Subcutaneous adipose tissue (tissue), 4 donors: ENCODE data around the gene XRCC4. TPM values are rescaled to one million over a fixed set of nuclear protein-coding genes. Genes with fewer than 3 reads are reported as not detected.

Experiments
- total RNA-seq, 4 donors: library from RNA; depleted of rRNA; stranded (reverse); fragments of >200 nt; gene quantifications; one replicate each; pipeline ENCODE4 v1.1.0, GENCODE V29; 2016
- TF ChIP-seq, protein P1 (sequence below): fragments of 450-650 bp; IDR thresholded peaks from one replicate; pipeline ENCODE4 v1.5.1; 2016; ENCODE audit warnings: low read depth, mild to moderate bottlenecking, control low read depth, antibody characterized with exemption, moderate library complexity

The XRCC4 gene
- total RNA-seq, 4 donors from 2014 or later, result 6.6 to 18.1 (median 13.5) TPM

DNA sequence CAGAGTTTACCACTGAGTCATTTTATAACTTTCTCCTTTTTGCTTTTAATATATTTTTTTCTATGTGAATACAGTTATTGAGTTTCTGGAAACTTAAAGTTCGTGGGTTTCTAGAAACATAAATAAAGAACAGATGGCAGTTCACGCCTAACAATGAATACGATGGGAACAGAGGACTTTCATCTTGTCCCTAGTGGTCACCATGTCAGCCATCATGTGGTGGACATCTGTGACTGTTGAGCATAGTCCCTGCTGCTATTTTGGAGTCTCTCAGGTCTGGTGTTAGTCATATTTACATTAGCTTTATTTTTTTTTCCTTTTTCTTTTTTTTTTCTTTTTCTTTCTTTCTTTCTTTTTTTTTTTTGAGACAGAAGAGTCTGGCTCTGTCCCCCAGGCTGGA, 85.3 kb downstream of the XRCC4 start:
- TF ChIP-seq, protein P1, sequence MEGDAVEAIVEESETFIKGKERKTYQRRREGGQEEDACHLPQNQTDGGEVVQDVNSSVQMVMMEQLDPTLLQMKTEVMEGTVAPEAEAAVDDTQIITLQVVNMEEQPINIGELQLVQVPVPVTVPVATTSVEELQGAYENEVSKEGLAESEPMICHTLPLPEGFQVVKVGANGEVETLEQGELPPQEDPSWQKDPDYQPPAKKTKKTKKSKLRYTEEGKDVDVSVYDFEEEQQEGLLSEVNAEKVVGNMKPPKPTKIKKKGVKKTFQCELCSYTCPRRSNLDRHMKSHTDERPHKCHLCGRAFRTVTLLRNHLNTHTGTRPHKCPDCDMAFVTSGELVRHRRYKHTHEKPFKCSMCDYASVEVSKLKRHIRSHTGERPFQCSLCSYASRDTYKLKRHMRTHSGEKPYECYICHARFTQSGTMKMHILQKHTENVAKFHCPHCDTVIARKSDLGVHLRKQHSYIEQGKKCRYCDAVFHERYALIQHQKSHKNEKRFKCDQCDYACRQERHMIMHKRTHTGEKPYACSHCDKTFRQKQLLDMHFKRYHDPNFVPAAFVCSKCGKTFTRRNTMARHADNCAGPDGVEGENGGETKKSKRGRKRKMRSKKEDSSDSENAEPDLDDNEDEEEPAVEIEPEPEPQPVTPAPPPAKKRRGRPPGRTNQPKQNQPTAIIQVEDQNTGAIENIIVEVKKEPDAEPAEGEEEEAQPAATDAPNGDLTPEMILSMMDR, result no peak

DNA sequence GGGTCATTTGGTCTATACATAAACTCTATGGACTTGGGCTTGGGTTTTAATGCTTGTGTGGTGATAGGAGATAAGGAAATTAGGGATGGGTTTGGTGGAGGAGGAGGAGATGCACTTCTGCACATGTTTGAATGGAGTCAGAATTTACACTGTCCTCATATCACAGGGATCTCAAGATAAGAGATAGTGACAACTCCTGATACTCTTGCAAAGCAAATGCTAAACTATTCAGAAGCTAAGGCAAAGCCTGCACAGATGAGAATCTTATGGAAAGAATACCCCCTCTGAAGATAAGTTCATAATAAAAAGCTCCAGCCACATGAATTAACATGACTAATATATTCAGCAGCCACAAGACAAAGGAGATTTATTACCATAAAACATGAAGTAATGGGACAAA, 90.2 kb downstream of the XRCC4 start:
- TF ChIP-seq, protein P1, result no peak

DNA sequence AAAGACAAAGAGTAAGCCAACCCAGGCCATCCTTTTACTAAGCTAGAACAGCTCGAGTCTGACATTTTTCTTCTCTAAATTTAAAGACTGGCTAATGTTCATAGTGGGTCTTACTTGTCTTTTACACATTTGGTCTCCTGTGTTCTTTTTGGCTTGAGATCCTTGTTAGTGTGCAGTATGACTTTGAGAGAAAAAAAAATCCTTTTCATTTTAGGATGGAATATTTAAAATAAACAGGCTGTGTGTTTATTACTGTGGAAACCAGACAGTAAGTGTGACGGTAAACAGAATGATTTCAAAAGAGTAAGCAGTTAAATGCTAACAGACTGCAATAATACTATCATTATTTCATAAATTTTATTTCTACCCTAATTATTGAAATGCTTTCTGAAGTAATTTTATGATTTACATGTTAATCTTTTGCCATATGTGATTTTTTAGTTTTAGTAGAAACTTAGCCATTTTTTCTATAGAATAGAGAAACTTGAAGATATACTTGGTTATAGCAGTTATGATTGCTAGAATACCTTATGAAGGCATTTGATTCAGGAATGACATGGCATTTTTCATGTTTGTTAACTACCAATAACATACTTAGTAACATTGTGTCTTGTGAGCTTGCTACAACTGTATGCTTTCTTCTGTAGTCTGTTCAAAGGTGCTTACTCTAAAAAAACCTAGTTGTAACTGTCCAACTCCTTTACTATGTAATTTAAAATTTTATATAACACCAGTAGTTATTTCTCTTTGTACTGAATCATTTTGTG, 92.4 kb downstream of the XRCC4 start:
- TF ChIP-seq, protein P1, result no peak

DNA sequence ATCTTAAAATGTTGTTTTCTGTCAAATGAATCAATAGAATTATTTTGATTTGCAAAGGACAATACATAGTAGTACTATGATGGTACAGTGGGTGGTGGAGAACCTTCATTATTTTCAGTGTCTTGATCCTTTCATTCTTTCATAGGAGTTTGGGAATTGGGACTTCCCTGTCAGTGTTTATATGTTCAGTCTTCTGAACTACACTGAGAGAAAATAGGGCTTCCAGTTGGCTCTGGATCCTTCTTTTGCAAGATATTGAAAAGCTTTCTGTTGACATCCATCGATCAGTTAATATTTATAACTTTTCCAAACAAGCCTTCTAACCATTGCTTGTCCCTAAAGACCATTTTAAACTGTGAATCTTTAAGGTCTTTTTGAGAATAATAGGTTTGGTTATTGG, 94.7 kb downstream of the XRCC4 start:
- TF ChIP-seq, protein P1, result no peak

DNA sequence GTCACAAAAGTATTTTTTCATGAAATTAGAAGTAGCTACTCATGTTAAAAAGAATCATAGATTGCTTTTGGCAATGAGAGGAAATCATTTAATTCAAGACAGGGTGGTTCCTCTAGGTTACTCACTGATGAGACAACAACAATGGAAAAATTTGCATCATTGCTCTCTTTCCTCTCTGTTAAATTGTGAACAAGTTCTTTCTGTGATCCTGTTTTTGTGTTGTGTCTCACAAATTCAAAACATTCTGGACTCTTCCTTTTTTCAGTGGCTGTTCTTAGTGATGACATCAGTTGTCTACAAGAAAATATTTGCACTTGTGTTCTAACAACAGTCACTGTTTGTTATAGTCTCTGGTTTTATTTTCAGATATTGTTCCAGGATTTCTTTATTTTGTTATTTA, 95.3 kb downstream of the XRCC4 start:
- TF ChIP-seq, protein P1, result no peak

DNA sequence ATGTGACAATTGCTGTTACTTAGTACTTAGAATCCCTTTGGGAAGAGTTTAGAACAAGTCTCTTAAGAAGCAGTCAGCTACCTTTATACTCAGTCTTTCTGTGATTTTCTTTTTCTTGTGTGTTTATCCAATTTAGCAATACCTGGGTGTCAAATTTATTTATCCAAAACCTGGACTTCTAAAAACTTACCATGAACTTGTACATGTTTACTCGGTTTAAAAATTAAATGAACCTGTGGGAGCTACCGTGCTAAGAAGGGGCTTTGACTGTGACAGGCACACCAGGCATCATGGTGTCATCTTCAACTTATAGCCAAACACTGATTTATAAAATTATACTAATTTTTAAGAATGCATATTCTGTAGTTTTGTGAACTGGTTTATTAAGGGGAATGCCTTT, 96.5 kb downstream of the XRCC4 start:
- TF ChIP-seq, protein P1, result no peak

DNA sequence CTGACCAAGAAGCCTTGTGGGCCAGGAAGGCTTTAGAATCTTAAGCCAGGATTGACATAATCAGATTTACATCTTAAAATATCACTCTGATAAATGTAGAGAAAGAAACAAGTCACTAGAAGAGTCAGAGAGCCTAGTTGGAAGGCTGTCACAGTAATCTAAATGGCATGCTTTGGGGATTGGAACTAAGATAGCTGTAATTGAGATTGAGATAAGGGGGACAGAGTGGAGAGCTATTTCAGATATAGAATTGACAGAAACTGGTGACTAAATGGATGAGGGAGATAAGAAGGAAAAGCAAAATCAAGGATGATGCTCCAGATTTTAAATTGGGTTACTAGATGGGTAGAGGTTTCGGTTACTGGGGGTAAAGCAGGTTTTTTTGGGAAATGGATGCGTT, 100.5 kb downstream of the XRCC4 start:
- TF ChIP-seq, protein P1, result no peak
